ENCODE results near the gene FGFR2. TPM values are rescaled to one million over a fixed set of nuclear protein-coding genes. Genes with fewer than 3 reads are reported as not detected.

The FGFR2 gene
- total RNA-seq, 4 donors from 2014 or later, result 105 to 222 (median 155) TPM

GRCh38 chr10:121609426-121610380, 11.5 kb upstream of the FGFR2 start:
- peaks cover 15% of the 10 kb centered on the region for H3K4me1 ChIP-seq
- peaks cover 15% of the 10 kb centered on the region for H3K27me3 ChIP-seq
- H3K9me3 ChIP-seq, result no peaks in the 10 kb centered on the region
- DNase-seq (ENCODE audit: low spot score in 2 of 2), result peak in 1 of 2 donors; percentile 55
- H3K27ac ChIP-seq, result no peak overlapping the region
- H3K4me3 ChIP-seq, result no peak overlapping the region
- TF ChIP-seq POLR2A (IDR thresholded peaks at IDR 0.05), result no peak
- no peak for TF ChIP-seq POLR2AphosphoS5 (IDR thresholded peaks at IDR 0.05)
- no peak for TF ChIP-seq CTCF (IDR thresholded peaks at IDR 0.05)
- no peak for TF ChIP-seq EP300 (IDR thresholded peaks at IDR 0.05)
- 90% methylated on average over 14 of the region's 17 CpGs for WGBS
- no peaks in the 10 kb centered on the region for H3K36me3 ChIP-seq

- peak in 1 of 2 donors; percentile 64 for DNase-seq (ENCODE audit: low spot score in 2 of 2)
- Histone ChIP-seq H3K27me3 (peaks cover 15% of the 10 kb centered on the region), H3K4me3 (peak overlapping the region; percentile 44), H3K9me3 (no peaks in the 10 kb centered on the region), H3K27ac (no peak overlapping the region), H3K36me3 (no peaks in the 10 kb centered on the region), H3K4me1 (peaks cover 13% of the 10 kb centered on the region)
- no peak for TF ChIP-seq POLR2AphosphoS5 (IDR thresholded peaks at IDR 0.05)
- TF ChIP-seq CTCF (IDR thresholded peaks at IDR 0.05), result peak; percentile 77 to 93
- 3% methylated on average over 22 of the region's 59 CpGs for WGBS
Observed at GRCh38 chr10:121608469-121609190, 10.4 kb upstream of the FGFR2 start.

GRCh38 chr10:121607310-121608055, 9.2 kb upstream of the FGFR2 start:
- Histone ChIP-seq H3K27ac (no peak overlapping the region), H3K36me3 (no peaks in the 10 kb centered on the region), H3K27me3 (peaks cover 15% of the 10 kb centered on the region), H3K4me3 (peak overlapping the region; percentile 44), H3K4me1 (peaks cover 13% of the 10 kb centered on the region), H3K9me3 (no peaks in the 10 kb centered on the region)
- peak in 1 of 2 donors; percentile 5 for DNase-seq (ENCODE audit: low spot score in 2 of 2)
- WGBS, result 75% methylated on average over 11 of the region's 11 CpGs
- TF ChIP-seq POLR2AphosphoS5 (IDR thresholded peaks at IDR 0.05) (no peak), CTCF (IDR thresholded peaks at IDR 0.05) (no peak), POLR2A (IDR thresholded peaks at IDR 0.05) (no peak), EP300 (IDR thresholded peaks at IDR 0.05) (no peak)

- no peak overlapping the region for H3K4me3 ChIP-seq
- no peaks in the 10 kb centered on the region for H3K36me3 ChIP-seq
- H3K9me3 ChIP-seq, result no peaks in the 10 kb centered on the region
- H3K27me3 ChIP-seq, result peaks cover 19% of the 10 kb centered on the region
- DNase-seq (ENCODE audit: low spot score in 2 of 2), result no peak
- H3K4me1 ChIP-seq, result peaks cover 13% of the 10 kb centered on the region
- H3K27ac ChIP-seq, result no peak overlapping the region
- TF ChIP-seq POLR2AphosphoS5 (IDR thresholded peaks at IDR 0.05) (no peak), CTCF (IDR thresholded peaks at IDR 0.05) (no peak), EP300 (IDR thresholded peaks at IDR 0.05) (no peak)
Observed at GRCh38 chr10:121605708-121606107, 7.5 kb upstream of the FGFR2 start.

Measured in suprapubic skin (tissue), 4 donors.